Lung (tissue), 12 donors: ENCODE measurements around the gene SULT6B1. TPM values are rescaled to one million over a fixed set of nuclear protein-coding genes. Genes with fewer than 3 reads are reported as not detected.

Experiments used
- ATAC-seq: fragments of 200-7000 bp; cut with Tn5 transposase; one replicate; pipeline ENCODE4 v1.9.1; 2020; ENCODE audit warnings: moderate number of reproducible peaks; ENCODE audit not compliant: insufficient read depth, low FRiP score
- DNase-seq, 3 donors: peaks; one replicate each; pipeline ENCODE4 v3.0.0-alpha.2; 2013 to 2017
- H3K27ac ChIP-seq, 2 donors: one replicate each; pipeline ENCODE4 v1.5.1; 2013; ENCODE audit warnings: mild to moderate bottlenecking in 2 of 2, moderate library complexity in 2 of 2, control low read depth in 1 of 2, inconsistent platforms in 1 of 2, low read depth in 1 of 2, low read length in 1 of 2
- H3K27me3 ChIP-seq, 3 donors: one replicate each; pipeline ENCODE4 v1.5.1; 2013; ENCODE audit warnings: low read length in 2 of 3; ENCODE audit not compliant: control insufficient read depth in 3 of 3, insufficient read depth in 3 of 3
- H3K36me3 ChIP-seq, 4 donors: one replicate each; pipeline ENCODE4 v1.5.1; 2013; ENCODE audit warnings: low read length in 4 of 4, mild to moderate bottlenecking in 1 of 4, moderate library complexity in 1 of 4; ENCODE audit not compliant: control insufficient read depth in 4 of 4, insufficient read depth in 4 of 4
- H3K4me1 ChIP-seq, 5 donors: one replicate each; pipeline ENCODE4 v1.5.1; 2013; ENCODE audit warnings: low read length in 5 of 5, mild to moderate bottlenecking in 2 of 5, moderate library complexity in 1 of 5; ENCODE audit not compliant: control insufficient read depth in 5 of 5, insufficient read depth in 5 of 5
- H3K4me3 ChIP-seq: one replicate; pipeline ENCODE4 v1.5.1; 2013; ENCODE audit warnings: mild to moderate bottlenecking, control low read depth, moderate library complexity
- H3K9ac ChIP-seq, 2 donors: one replicate each; pipeline ENCODE4 v1.5.1; 2013; ENCODE audit warnings: low read length in 2 of 2, control low read depth in 1 of 2; ENCODE audit not compliant: insufficient read depth in 1 of 2
- H3K9me3 ChIP-seq, 4 donors: one replicate each; pipeline ENCODE4 v1.5.1; 2013; ENCODE audit warnings: low read length in 3 of 4, mild to moderate bottlenecking in 1 of 4, moderate library complexity in 1 of 4; ENCODE audit not compliant: control insufficient read depth in 4 of 4, insufficient read depth in 3 of 4
- CTCF ChIP-seq: IDR thresholded peaks from 2 replicates; pipeline ENCODE4 v1.5.1; 2012; ENCODE audit warnings: mild to moderate bottlenecking; ENCODE audit errors: control extremely low read depth, extremely low read depth
- WGBS, 2 donors: extraction: QIAGEN DNeasy Blood & Tissue Kit; methylation state at CpG; one replicate each; pipeline ENCODE4 v1.1.7; 2013; 5-methylcytosine and 5-hydroxymethylcytosine counted together
- polyA plus RNA-seq, 2 donors: library from polyadenylated mRNA; stranded (reverse); fragments of 200-250 nt; gene quantifications; one replicate each; pipeline ENCODE4 v1.2.1, GENCODE V29; 2013
- total RNA-seq, 2 donors: library from RNA; depleted of rRNA in 1 of 2; stranded (reverse); fragments of >200 nt in 1 of 2; gene quantifications; one replicate each; pipeline ENCODE4 v1.2.1, GENCODE V29; 2014 to 2021
- donor health status: control.
- donor health status: control.
- donor health status: Bipolar disorder and iron deficiency.
- donor health status: healthy.
- donor health status: DM: yes; HTN: yes; CAD: no.

The SULT6B1 gene
- total and polyA plus RNA-seq, 4 donors, result not detected

- DNase-seq, result no peak
Observed at GRCh38 chr2:37167636-37168180, 20.8 kb downstream of the SULT6B1 start.

GRCh38 chr2:37164757-37165156 lies 23.7 kb downstream of the SULT6B1 start:
- Histone ChIP-seq H3K4me1 (no peaks in the 10 kb centered on the region), H3K9me3 (no peaks in the 10 kb centered on the region), H3K27ac (no peak overlapping the region), H3K9ac (no peak overlapping the region), H3K4me3 (no peak overlapping the region), H3K36me3 (no peaks in the 10 kb centered on the region), H3K27me3 (no peaks in the 10 kb centered on the region)
- ATAC-seq, result no peak
- no peak for DNase-seq
- 90 to 94% methylated on average over 1 of the region's 1 CpG for WGBS, 2 donors
- no peak for TF ChIP-seq CTCF

More at GRCh38 chr2:37167636-37168180, 20.8 kb downstream of the SULT6B1 start:
- Histone ChIP-seq H3K27me3 (no peaks in the 10 kb centered on the region), H3K36me3 (no peaks in the 10 kb centered on the region), H3K9ac (no peak overlapping the region), H3K9me3 (no peaks in the 10 kb centered on the region), H3K4me1 (no peaks in the 10 kb centered on the region), H3K4me3 (no peak overlapping the region), H3K27ac (no peak overlapping the region)
- no peak for ATAC-seq
- no peak for TF ChIP-seq CTCF
- WGBS, 2 donors, result 84 to 93% methylated on average over 3 of the region's 3 CpGs

GRCh38 chr2:37156857-37157714 lies 31.4 kb downstream of the SULT6B1 start, which contains the start of gene EIF2AK2:
TSS of gene EIF2AK2 (minus strand) at chr2:37156980. CDS start at chr2:37147806, 9,174 bp downstream.
- Histone ChIP-seq H3K27me3 (no peaks in the 10 kb centered on the region), H3K9me3 (no peaks in the 10 kb centered on the region), H3K36me3 (peaks cover 0 to 8% (median 2%) of the 10 kb centered on the region in 4 donors), H3K4me1 (peaks cover 0 to 18% (median 3%) of the 10 kb centered on the region in 5 donors), H3K4me3 (peak within 1 kb of the TSS; percentile 70), H3K27ac (peak within 1 kb of the TSS; percentile 81 to 88), H3K9ac (peak within 1 kb of the TSS; percentile 69 to 78)
- no peak for TF ChIP-seq CTCF
- WGBS, 2 donors, result 8 to 17% methylated on average over 32 to 55 of the region's 55 CpGs
- ATAC-seq (peak; percentile 95), DNase-seq (peak; percentile 90 to 92 (median 91))
